ENCODE measurements around the gene PRRX1.

Gene PRRX1

GRCh38 chr1:170691258-170691657, 27.3 kb downstream of the PRRX1 start:
- TF ChIP-seq CTCF (IDR thresholded peaks at IDR 0.05; ENCODE audit: low read depth, low read length): no peak
- DNase-seq (ENCODE audit: extremely low read depth, low read depth): no peak

- no peak for TF ChIP-seq CTCF (IDR thresholded peaks at IDR 0.05; ENCODE audit: low read depth, low read length)
- DNase-seq (ENCODE audit: extremely low read depth, low read depth): no peak
Observed at GRCh38 chr1:170692866-170693575, 29.1 kb downstream of the PRRX1 start.

- TF ChIP-seq CTCF (IDR thresholded peaks at IDR 0.05; ENCODE audit: low read depth, low read length): no peak
- no peak for DNase-seq (ENCODE audit: extremely low read depth, low read depth)
Observed at GRCh38 chr1:170694172-170694926, 30.4 kb downstream of the PRRX1 start.

- DNase-seq (ENCODE audit: extremely low read depth, low read depth): no peak
- TF ChIP-seq CTCF (IDR thresholded peaks at IDR 0.05; ENCODE audit: low read depth, low read length): no peak
Observed at GRCh38 chr1:170695955-170696590, 32.1 kb downstream of the PRRX1 start.

- no peak for DNase-seq (ENCODE audit: extremely low read depth, low read depth)
- no peak for TF ChIP-seq CTCF (IDR thresholded peaks at IDR 0.05; ENCODE audit: low read depth, low read length)
Observed at GRCh38 chr1:170696591-170697290, 32.8 kb downstream of the PRRX1 start.

- DNase-seq (ENCODE audit: extremely low read depth, low read depth): no peak
- no peak for TF ChIP-seq CTCF (IDR thresholded peaks at IDR 0.05; ENCODE audit: low read depth, low read length)
Observed at GRCh38 chr1:170697316-170697715, 33.4 kb downstream of the PRRX1 start.
